HG03558 (cell line): ENCODE data around the gene CEP120.

Source experiments
- ATAC-seq: cut with Tn5 transposase; IDR thresholded peaks from one replicate; pipeline ENCODE4 v1.9.1; 2021; ENCODE audit warnings: moderate number of reproducible peaks; ENCODE audit not compliant: unreplicated experiment; ENCODE audit errors: extremely low read depth

The CEP120 gene

GRCh38 chr5:123305751-123306150 is 117.5 kb downstream of the CEP120 start:
- no peak for ATAC-seq

GRCh38 chr5:123304777-123305316 is 118.4 kb downstream of the CEP120 start:
- ATAC-seq = no peak

GRCh38 chr5:123303802-123304201 is 119.4 kb downstream of the CEP120 start:
- ATAC-seq = no peak

- no peak for ATAC-seq
These were observed 122.9 kb downstream of the CEP120 start for GRCh38 chr5:123300266-123300665.

- no peak for ATAC-seq
These were observed 124.1 kb downstream of the CEP120 start for GRCh38 chr5:123299136-123299535.

- ATAC-seq = no peak
These were observed 124.7 kb downstream of the CEP120 start for GRCh38 chr5:123298335-123299030.

- ATAC-seq = no peak
These were observed 125.3 kb downstream of the CEP120 start for GRCh38 chr5:123297866-123298265.

- ATAC-seq = no peak
These were observed 125.9 kb downstream of the CEP120 start for GRCh38 chr5:123297198-123297831.
